Measurements from ENCODE around the gene ETV1.

Gene ETV1

DNA sequence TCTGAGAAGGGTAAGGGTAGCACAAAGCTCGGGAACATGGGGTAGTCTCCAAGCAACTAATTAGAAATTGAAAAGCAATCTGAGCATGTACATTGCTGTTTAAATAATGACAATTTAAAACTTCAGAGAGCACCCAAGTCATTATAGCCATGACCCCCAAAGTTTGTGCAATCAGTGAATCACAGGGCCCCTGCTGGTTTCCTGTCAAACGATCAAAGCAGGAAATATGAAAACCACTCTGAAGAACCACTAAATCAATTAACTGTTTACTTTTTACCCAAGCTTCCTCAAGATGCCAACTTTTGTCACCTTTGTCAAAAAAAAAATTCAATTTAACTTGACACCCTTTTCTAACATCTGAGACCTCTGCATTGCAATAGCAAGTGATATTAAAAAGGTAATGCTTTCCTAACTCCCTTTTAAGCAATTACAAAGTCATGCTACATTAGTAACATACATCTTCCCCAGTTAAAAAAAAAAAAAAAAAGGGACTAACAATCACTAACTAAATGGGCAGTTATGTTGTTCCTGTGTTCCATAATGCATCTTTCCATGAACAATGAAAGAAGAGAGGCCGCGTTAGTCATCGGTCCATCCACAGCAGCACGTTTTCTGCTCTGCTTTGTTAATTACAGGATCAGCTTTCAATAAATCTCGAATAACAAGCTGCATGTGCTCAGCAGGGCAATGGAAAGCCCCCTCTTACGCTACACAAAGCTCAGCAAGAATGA, 80.6 kb downstream of the ETV1 start:
- H4K20me1 ChIP-seq (ENCODE audit: insufficient read depth, low read length), result no peaks in the 10 kb centered on the region
- H3K9me3 ChIP-seq (replicated peaks; ENCODE audit: insufficient read depth, low read length), result no peaks in the 10 kb centered on the region
- no peak overlapping the region for H3K27ac ChIP-seq (ENCODE audit: low read length)
- H3K9me2 ChIP-seq (replicated peaks; ENCODE audit: insufficient read depth, low read length), result no peaks in the 10 kb centered on the region
- H3K4me3 ChIP-seq (ENCODE audit: low read length), result no peak overlapping the region
- TF ChIP-seq, protein P1, sequence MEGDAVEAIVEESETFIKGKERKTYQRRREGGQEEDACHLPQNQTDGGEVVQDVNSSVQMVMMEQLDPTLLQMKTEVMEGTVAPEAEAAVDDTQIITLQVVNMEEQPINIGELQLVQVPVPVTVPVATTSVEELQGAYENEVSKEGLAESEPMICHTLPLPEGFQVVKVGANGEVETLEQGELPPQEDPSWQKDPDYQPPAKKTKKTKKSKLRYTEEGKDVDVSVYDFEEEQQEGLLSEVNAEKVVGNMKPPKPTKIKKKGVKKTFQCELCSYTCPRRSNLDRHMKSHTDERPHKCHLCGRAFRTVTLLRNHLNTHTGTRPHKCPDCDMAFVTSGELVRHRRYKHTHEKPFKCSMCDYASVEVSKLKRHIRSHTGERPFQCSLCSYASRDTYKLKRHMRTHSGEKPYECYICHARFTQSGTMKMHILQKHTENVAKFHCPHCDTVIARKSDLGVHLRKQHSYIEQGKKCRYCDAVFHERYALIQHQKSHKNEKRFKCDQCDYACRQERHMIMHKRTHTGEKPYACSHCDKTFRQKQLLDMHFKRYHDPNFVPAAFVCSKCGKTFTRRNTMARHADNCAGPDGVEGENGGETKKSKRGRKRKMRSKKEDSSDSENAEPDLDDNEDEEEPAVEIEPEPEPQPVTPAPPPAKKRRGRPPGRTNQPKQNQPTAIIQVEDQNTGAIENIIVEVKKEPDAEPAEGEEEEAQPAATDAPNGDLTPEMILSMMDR (IDR thresholded peaks at IDR 0.05; ENCODE audit: low read length), result no peak
- TF ChIP-seq EZH2phosphoT487 (IDR thresholded peaks at IDR 0.05; ENCODE audit: low read length), result no peak
- no peak for TF ChIP-seq EZH2 (optimal IDR thresholded peaks at IDR 0.05; ENCODE audit: low read depth, low read length)
- H3K9ac ChIP-seq (ENCODE audit: low read length), result no peak overlapping the region
- no peak overlapping the region for H3K4me2 ChIP-seq (ENCODE audit: low read depth, low read length)
- no peaks in the 10 kb centered on the region for H3K79me2 ChIP-seq (ENCODE audit: low read length)
- no peaks in the 10 kb centered on the region for H3K4me1 ChIP-seq (ENCODE audit: low read length)
- H3K36me3 ChIP-seq (replicated peaks; ENCODE audit: insufficient read depth, low read length), result no peaks in the 10 kb centered on the region
- no peak overlapping the region for H2AFZ ChIP-seq (ENCODE audit: low read length)
- H3F3A ChIP-seq (ENCODE audit: insufficient read depth, low read length), result no peaks in the 10 kb centered on the region
- no peaks in the 10 kb centered on the region for H3K27me3 ChIP-seq (replicated peaks; ENCODE audit: insufficient read depth, low read length)
- DNase-seq, result no peak

DNA sequence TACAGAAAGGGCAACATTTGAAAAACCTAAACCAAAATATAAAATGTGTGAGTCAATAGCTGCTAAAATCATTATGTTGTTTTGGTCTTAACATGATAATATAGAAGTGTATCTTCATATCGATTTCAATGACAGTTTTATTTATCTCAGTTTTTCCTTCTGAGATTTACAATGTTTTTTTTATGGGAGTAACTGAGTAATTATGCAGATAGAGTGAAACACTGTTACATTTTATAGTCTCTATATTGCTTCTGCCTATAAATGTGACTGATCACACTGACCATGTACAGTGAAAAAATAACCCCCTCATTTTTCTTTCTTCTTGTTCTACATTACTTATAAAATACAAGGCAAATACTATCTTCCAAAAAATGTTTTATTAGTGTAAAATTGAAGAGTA, 81.6 kb downstream of the ETV1 start:
- Histone ChIP-seq H3K36me3 (replicated peaks; ENCODE audit: insufficient read depth, low read length) (no peaks in the 10 kb centered on the region), H3K9ac (ENCODE audit: low read length) (no peak overlapping the region), H3K9me2 (replicated peaks; ENCODE audit: insufficient read depth, low read length) (no peaks in the 10 kb centered on the region), H2AFZ (ENCODE audit: low read length) (no peak overlapping the region), H3K79me2 (ENCODE audit: low read length) (no peaks in the 10 kb centered on the region), H3K27me3 (replicated peaks; ENCODE audit: insufficient read depth, low read length) (no peaks in the 10 kb centered on the region), H4K20me1 (ENCODE audit: insufficient read depth, low read length) (no peaks in the 10 kb centered on the region), H3K4me1 (ENCODE audit: low read length) (no peaks in the 10 kb centered on the region), H3K9me3 (replicated peaks; ENCODE audit: insufficient read depth, low read length) (no peaks in the 10 kb centered on the region), H3K4me3 (ENCODE audit: low read length) (no peak overlapping the region), H3F3A (ENCODE audit: insufficient read depth, low read length) (no peaks in the 10 kb centered on the region), H3K4me2 (ENCODE audit: low read depth, low read length) (no peak overlapping the region), H3K27ac (ENCODE audit: low read length) (no peak overlapping the region)
- DNase-seq, result no peak
- TF ChIP-seq, protein P1 (IDR thresholded peaks at IDR 0.05; ENCODE audit: low read length), result no peak
- TF ChIP-seq EZH2phosphoT487 (IDR thresholded peaks at IDR 0.05; ENCODE audit: low read length) (no peak), EZH2 (optimal IDR thresholded peaks at IDR 0.05; ENCODE audit: low read depth, low read length) (no peak)

DNA sequence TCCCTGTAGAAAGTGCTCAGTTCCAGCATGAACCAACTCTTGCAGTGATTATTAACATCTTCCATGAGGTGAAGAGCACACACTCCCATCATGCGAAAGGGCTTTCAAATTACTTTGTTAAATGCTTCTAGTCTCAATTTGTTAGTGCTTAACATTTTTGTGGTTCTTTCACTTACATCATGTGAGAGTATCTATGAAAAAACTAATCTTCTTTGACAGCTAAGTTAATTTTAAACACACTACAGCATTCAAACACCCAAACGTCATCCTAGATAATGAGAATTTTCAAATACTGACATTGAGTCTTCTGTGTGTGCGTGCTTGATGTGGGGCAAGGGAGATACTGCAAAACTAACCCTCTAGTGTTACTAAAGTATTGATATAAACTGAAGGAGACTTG, 84.8 kb downstream of the ETV1 start:
- Histone ChIP-seq H3K4me3 (ENCODE audit: low read length) (no peak overlapping the region), H3K4me2 (ENCODE audit: low read depth, low read length) (no peak overlapping the region), H3K36me3 (replicated peaks; ENCODE audit: insufficient read depth, low read length) (no peaks in the 10 kb centered on the region), H3K4me1 (ENCODE audit: low read length) (no peaks in the 10 kb centered on the region), H2AFZ (ENCODE audit: low read length) (no peak overlapping the region), H3K9me2 (replicated peaks; ENCODE audit: insufficient read depth, low read length) (no peaks in the 10 kb centered on the region), H3K9ac (ENCODE audit: low read length) (no peak overlapping the region), H4K20me1 (ENCODE audit: insufficient read depth, low read length) (no peaks in the 10 kb centered on the region), H3K27me3 (replicated peaks; ENCODE audit: insufficient read depth, low read length) (no peaks in the 10 kb centered on the region), H3K27ac (ENCODE audit: low read length) (no peak overlapping the region), H3K9me3 (replicated peaks; ENCODE audit: insufficient read depth, low read length) (no peaks in the 10 kb centered on the region), H3K79me2 (ENCODE audit: low read length) (no peaks in the 10 kb centered on the region), H3F3A (ENCODE audit: insufficient read depth, low read length) (no peaks in the 10 kb centered on the region)
- TF ChIP-seq EZH2 (optimal IDR thresholded peaks at IDR 0.05; ENCODE audit: low read depth, low read length), result no peak
- no peak for TF ChIP-seq EZH2phosphoT487 (IDR thresholded peaks at IDR 0.05; ENCODE audit: low read length)
- TF ChIP-seq, protein P1 (IDR thresholded peaks at IDR 0.05; ENCODE audit: low read length), result no peak
- no peak for DNase-seq

All from MM.1S (cell line).